DOHH2 (cell line): ENCODE data around the gene GCNT2.

ENCODE experiments used
- H3F3A ChIP-seq: fragments of 200-600 bp; sonication (generic), shearing (Covaris generic); 2 replicates; pipeline ENCODE4 v1.6.0; 2016; ENCODE audit warnings: antibody characterized with exemption, mild to moderate bottlenecking; ENCODE audit not compliant: control insufficient read depth, insufficient read depth
- H3K27ac ChIP-seq: fragments of 200-600 bp; sonication (generic); 2 replicates; pipeline ENCODE4 v1.5.1; 2014; ENCODE audit warnings: low read depth, mild to moderate bottlenecking, low read length, moderate library complexity
- H3K27me3 ChIP-seq: fragments of 200-600 bp; sonication (generic); 2 replicates; pipeline ENCODE4 v1.6.1; 2014; ENCODE audit warnings: mild to moderate bottlenecking, low read length, mixed read lengths; ENCODE audit not compliant: control insufficient read depth
- H3K36me3 ChIP-seq: fragments of 200-600 bp; sonication (generic); 2 replicates; pipeline ENCODE4 v1.6.1; 2014; ENCODE audit warnings: mild to moderate bottlenecking, low read length, moderate library complexity, mixed read lengths; ENCODE audit not compliant: control insufficient read depth
- H3K4me1 ChIP-seq: fragments of 200-600 bp; sonication (generic); 2 replicates; pipeline ENCODE4 v1.6.1; 2014; ENCODE audit warnings: mild to moderate bottlenecking, low read length, mixed read lengths; ENCODE audit not compliant: control insufficient read depth
- H3K4me2 ChIP-seq: fragments of 200-600 bp; sonication (generic); 2 replicates; pipeline ENCODE4 v1.6.0; 2014; ENCODE audit warnings: mild to moderate bottlenecking, low read length, moderate library complexity
- H3K4me3 ChIP-seq: fragments of 200-600 bp; sonication (generic); 2 replicates; pipeline ENCODE4 v1.5.1; 2014; ENCODE audit warnings: mild to moderate bottlenecking, low read length, mixed read lengths
- H3K79me2 ChIP-seq: fragments of 200-600 bp; sonication (generic); 2 replicates; pipeline ENCODE4 v1.6.1; 2014; ENCODE audit warnings: mild to moderate bottlenecking, low read length, mixed read lengths; ENCODE audit not compliant: control insufficient read depth
- H3K9me2 ChIP-seq: fragments of 200-600 bp; sonication (generic); replicated peaks from 2 replicates; pipeline ENCODE4 v1.6.1; 2014; ENCODE audit warnings: mild to moderate bottlenecking, low read length, mixed read lengths; ENCODE audit not compliant: control insufficient read depth
- H3K9me3 ChIP-seq: fragments of 200-600 bp; sonication (generic); 2 replicates; pipeline ENCODE4 v1.6.1; 2014; ENCODE audit warnings: antibody characterized with exemption, low read length, mixed read lengths; ENCODE audit not compliant: control insufficient read depth, insufficient read depth
- H4K20me1 ChIP-seq: fragments of 200-600 bp; sonication (generic); 2 replicates; pipeline ENCODE4 v1.6.0; 2014; ENCODE audit warnings: low read depth, mild to moderate bottlenecking, antibody characterized with exemption, low read length, moderate library complexity; ENCODE audit not compliant: control insufficient read depth, insufficient read depth
- EZH2phosphoT487 ChIP-seq: fragments of 200-600 bp; sonication (generic); IDR thresholded peaks from 2 replicates; pipeline ENCODE4 v1.6.1; 2017; ENCODE audit warnings: borderline replicate concordance, mild to moderate bottlenecking, antibody characterized with exemption, low read length, moderate library complexity, mixed read lengths
- TF ChIP-seq, protein P1 (sequence below): fragments of 200-600 bp; sonication (generic); IDR thresholded peaks from one replicate; pipeline ENCODE4 v1.5.1; 2014; ENCODE audit warnings: antibody characterized with exemption, mild to moderate bottlenecking, low read depth, low read length; ENCODE audit not compliant: poor library complexity, severe bottlenecking

Gene GCNT2

DNA sequence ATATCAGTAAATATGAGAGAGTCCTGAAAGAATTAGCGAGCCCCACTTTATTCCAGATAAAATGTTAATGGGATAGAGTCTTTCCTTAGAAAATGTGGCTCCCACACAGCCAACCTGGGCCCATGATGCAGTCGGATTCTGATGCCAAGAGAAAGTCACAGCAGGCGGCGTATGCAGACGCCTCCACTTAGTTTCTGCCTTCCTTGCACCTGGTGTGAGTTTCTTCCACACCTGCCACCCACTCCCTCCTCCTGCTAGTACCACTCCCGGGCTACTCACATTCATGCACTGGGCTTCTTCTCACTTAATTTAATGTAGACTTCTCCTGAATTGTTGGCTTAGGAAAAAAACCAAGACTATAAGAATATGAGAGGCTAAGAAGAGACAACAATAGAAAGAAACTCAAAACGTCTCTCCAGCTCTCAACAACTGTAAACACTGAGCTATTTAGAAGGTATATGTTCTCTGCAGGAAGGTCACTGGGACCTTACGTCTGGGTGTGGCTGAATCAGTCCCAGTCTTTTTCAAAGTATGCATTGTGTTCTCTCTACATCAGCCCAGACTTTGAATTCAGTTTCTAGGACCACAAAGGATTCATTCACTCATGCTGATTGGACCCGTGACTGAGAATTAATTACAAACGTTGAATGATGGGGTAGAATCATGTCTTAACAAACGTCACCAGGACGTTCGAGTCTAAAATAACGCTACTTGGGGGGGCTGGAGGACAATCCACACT is 70.4 kb downstream of the GCNT2 start:
- H3K9me3 ChIP-seq, result no peaks in the 10 kb centered on the region
- H3K4me2 ChIP-seq, result no peak overlapping the region
- no peak overlapping the region for H3K4me3 ChIP-seq
- no peak overlapping the region for H3K27ac ChIP-seq
- no peak for TF ChIP-seq EZH2phosphoT487
- TF ChIP-seq, protein P1, sequence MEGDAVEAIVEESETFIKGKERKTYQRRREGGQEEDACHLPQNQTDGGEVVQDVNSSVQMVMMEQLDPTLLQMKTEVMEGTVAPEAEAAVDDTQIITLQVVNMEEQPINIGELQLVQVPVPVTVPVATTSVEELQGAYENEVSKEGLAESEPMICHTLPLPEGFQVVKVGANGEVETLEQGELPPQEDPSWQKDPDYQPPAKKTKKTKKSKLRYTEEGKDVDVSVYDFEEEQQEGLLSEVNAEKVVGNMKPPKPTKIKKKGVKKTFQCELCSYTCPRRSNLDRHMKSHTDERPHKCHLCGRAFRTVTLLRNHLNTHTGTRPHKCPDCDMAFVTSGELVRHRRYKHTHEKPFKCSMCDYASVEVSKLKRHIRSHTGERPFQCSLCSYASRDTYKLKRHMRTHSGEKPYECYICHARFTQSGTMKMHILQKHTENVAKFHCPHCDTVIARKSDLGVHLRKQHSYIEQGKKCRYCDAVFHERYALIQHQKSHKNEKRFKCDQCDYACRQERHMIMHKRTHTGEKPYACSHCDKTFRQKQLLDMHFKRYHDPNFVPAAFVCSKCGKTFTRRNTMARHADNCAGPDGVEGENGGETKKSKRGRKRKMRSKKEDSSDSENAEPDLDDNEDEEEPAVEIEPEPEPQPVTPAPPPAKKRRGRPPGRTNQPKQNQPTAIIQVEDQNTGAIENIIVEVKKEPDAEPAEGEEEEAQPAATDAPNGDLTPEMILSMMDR, result no peak
- no peaks in the 10 kb centered on the region for H3K36me3 ChIP-seq
- no peaks in the 10 kb centered on the region for H3K9me2 ChIP-seq
- no peaks in the 10 kb centered on the region for H3K27me3 ChIP-seq
- H3F3A ChIP-seq, result no peaks in the 10 kb centered on the region
- peaks cover 28% of the 10 kb centered on the region for H3K4me1 ChIP-seq
- H4K20me1 ChIP-seq, result no peaks in the 10 kb centered on the region; the same call in 1 of the 2 replicates
- H3K79me2 ChIP-seq, result peaks cover 34% of the 10 kb centered on the region

DNA sequence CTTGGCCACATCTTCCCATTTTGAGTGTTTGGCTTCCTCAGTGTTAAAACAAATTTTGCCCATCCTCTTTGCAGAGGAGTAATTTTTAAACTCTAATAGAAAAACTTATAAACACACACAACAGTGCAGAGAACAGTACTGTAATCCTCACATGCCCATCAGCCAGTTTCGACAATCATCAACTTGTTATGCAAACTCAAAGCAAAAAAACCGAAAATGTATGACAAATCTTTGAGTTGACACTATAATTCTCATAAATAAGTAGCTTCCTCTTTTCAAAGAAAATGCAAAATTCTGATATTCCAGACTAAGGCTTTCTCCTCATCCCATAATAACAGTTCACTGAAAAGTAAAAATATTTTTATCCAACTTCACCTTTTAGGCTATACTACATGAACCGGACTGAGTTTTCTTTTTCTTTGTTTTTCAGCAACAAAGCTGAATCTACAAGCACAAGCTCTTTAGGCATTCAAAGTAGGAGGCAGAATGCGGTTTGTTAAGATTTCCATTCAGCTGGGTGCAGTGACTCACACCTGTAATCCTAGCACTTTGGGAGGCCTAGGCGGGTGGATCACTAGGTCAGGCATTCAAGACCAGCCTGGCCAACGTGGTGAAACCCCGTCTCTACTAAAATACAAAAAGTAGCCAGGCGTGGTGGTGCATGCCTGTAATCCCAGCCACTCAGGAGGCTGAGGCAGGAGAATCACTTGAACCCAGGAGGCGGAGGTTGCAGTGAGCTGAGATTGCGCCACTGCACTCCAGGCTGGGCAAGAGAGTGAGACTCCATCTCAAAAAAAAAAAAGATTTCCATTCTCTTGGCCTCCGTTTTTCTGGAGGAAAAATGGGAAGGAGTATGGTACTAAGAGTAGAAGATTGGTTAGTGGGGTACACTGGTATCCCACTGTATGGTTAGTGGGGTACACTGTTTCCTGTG is 74.8 kb downstream of the GCNT2 start:
- Histone ChIP-seq H3K9me2 (no peaks in the 10 kb centered on the region), H3K9me3 (no peaks in the 10 kb centered on the region), H3K79me2 (peaks cover 38% of the 10 kb centered on the region), H3K4me2 (no peak overlapping the region), H3F3A (no peaks in the 10 kb centered on the region), H3K36me3 (no peaks in the 10 kb centered on the region), H3K27ac (no peak overlapping the region), H3K27me3 (no peaks in the 10 kb centered on the region), H3K4me1 (peaks cover 26% of the 10 kb centered on the region), H4K20me1 (no peaks in the 10 kb centered on the region), H3K4me3 (no peak overlapping the region)
- TF ChIP-seq, protein P1, result no peak
- TF ChIP-seq EZH2phosphoT487, result no peak

DNA sequence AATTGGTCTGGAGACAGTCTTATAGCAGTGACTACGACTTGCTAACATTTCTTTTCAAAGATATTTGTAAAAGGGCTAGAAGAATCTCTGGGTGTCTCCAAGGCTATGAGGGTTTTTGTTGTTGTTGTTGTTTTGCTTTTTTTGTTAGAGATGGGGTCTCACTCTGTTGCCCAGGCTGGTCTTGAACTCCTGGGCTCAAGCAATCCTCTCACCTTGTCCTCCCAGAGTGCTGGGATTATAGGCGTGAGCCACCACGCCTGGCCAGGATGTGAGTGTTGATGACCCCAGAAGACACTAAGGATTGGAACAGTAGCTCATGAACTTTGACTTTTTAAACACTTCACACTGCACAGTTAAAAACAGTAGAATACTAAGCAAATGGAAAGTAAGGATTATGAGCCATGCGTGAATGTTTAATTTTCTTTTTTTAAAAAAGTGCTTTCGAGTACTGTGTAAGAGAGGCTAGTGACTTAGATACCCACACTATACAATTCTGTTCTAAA is 76.4 kb downstream of the GCNT2 start:
- Histone ChIP-seq H3F3A (no peaks in the 10 kb centered on the region), H3K9me2 (no peaks in the 10 kb centered on the region), H3K36me3 (no peaks in the 10 kb centered on the region), H3K79me2 (peaks cover 43% of the 10 kb centered on the region), H3K9me3 (no peaks in the 10 kb centered on the region), H3K4me2 (no peak overlapping the region), H4K20me1 (no peaks in the 10 kb centered on the region; the same call in none of the 2 replicates), H3K4me1 (peaks cover 26% of the 10 kb centered on the region), H3K27me3 (no peaks in the 10 kb centered on the region), H3K27ac (no peak overlapping the region), H3K4me3 (no peak overlapping the region)
- TF ChIP-seq EZH2phosphoT487, result no peak
- TF ChIP-seq, protein P1, result no peak
